Measurements from ENCODE around the gene SBNO2.

DNA sequence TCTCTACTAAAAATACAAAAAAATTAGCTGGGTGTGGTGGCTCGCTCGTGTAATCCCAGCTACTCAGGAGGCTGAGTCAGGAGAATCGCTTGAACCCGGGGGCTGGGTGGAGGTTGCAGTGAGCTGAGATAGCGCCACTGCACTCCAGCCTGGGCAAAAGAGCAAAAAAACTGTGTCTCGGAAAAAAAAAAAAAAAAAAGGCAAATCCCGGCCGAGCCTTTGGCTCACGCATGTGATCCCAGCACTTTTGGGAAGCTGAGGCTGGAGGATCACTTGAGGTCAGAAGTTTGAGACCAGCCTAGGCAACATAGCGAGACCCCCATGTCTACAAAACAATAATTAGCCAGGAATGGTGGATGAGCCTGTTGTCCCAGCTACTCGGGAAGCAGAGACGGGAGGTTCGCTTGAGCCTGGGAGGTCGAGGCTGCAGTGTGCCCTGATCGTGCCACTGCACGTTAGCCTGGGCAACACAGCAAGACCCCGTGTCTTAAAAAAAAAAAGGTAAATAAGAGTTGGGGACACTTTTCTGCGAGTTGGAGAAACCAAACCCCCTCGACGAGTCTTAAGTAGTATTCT, 70.8 kb downstream of the SBNO2 start:
- TF ChIP-seq YY1 (IDR thresholded peaks at IDR 0.05; ENCODE audit: borderline replicate concordance in 1 of 3, control insufficient read depth in 1 of 3, extremely low read depth in 1 of 3, insufficient read depth in 3 of 3, insufficient read length in 1 of 3, insufficient replicate concordance in 2 of 3, low read depth in 1 of 3, low read length in 2 of 3) (no peak), ZNF780A (CRISPR knock-in tag; IDR thresholded peaks at IDR 0.05) (no peak)
